ENCODE data around the gene WRAP73. TPM values are rescaled to one million over a fixed set of nuclear protein-coding genes. Genes with fewer than 3 reads are reported as not detected.

WRAP73 gene
- total and polyA plus RNA-seq, 9 of the 15 experiments (the other 6 are each of a cell fraction or from before 2014, with no cell fraction given), result 4.3 to 51.8 (median 30.1) TPM

- TF ChIP-seq CHD7 (IDR thresholded peaks at IDR 0.05; ENCODE audit: low read depth, low read length), result peak; percentile 84
- no peak for TF ChIP-seq SMAD1 (IDR thresholded peaks at IDR 0.05; ENCODE audit: low read depth, low read length, partially characterized antibody)
- no peak for TF ChIP-seq PHB (CRISPR knock-in tag; IDR thresholded peaks at IDR 0.05)
- no peak for TF ChIP-seq STAT5B (CRISPR knock-in tag; IDR thresholded peaks at IDR 0.05)
- no peak for TF ChIP-seq CREB5 (CRISPR knock-in tag; IDR thresholded peaks at IDR 0.05)
- no peak for TF ChIP-seq KLF6 (CRISPR knock-in tag; IDR thresholded peaks at IDR 0.05; ENCODE audit: borderline replicate concordance)
- TF ChIP-seq, protein P1, sequence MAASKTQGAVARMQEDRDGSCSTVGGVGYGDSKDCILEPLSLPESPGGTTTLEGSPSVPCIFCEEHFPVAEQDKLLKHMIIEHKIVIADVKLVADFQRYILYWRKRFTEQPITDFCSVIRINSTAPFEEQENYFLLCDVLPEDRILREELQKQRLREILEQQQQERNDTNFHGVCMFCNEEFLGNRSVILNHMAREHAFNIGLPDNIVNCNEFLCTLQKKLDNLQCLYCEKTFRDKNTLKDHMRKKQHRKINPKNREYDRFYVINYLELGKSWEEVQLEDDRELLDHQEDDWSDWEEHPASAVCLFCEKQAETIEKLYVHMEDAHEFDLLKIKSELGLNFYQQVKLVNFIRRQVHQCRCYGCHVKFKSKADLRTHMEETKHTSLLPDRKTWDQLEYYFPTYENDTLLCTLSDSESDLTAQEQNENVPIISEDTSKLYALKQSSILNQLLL (CRISPR knock-in tag; IDR thresholded peaks at IDR 0.05; ENCODE audit: borderline replicate concordance), result no peak
- no peak for TF ChIP-seq NFYB (IDR thresholded peaks at IDR 0.05; ENCODE audit: extremely low read depth, insufficient read length)
- TF ChIP-seq RBM22 (IDR thresholded peaks at IDR 0.05; ENCODE audit: low read depth, low read length, poor library complexity, severe bottlenecking), result no peak
- TF ChIP-seq GABPA (tag; conservative IDR thresholded peaks at IDR 0.05; ENCODE audit: low read depth), result no peak
- TF ChIP-seq, protein P2, sequence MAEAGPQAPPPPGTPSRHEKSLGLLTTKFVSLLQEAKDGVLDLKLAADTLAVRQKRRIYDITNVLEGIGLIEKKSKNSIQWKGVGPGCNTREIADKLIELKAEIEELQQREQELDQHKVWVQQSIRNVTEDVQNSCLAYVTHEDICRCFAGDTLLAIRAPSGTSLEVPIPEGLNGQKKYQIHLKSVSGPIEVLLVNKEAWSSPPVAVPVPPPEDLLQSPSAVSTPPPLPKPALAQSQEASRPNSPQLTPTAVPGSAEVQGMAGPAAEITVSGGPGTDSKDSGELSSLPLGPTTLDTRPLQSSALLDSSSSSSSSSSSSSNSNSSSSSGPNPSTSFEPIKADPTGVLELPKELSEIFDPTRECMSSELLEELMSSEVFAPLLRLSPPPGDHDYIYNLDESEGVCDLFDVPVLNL (CRISPR knock-in tag; IDR thresholded peaks at IDR 0.05; ENCODE audit: low read depth), result no peak
Measured at GRCh38 chr1:3625151-3625907, 24.6 kb downstream of the WRAP73 start (continued).
